ENCODE data around the gene ANKS1B. TPM values are rescaled to one million over a fixed set of nuclear protein-coding genes. Genes with fewer than 3 reads are reported as not detected.

The ANKS1B gene
- polyA plus RNA-seq, 3 donors = not detected

DNA sequence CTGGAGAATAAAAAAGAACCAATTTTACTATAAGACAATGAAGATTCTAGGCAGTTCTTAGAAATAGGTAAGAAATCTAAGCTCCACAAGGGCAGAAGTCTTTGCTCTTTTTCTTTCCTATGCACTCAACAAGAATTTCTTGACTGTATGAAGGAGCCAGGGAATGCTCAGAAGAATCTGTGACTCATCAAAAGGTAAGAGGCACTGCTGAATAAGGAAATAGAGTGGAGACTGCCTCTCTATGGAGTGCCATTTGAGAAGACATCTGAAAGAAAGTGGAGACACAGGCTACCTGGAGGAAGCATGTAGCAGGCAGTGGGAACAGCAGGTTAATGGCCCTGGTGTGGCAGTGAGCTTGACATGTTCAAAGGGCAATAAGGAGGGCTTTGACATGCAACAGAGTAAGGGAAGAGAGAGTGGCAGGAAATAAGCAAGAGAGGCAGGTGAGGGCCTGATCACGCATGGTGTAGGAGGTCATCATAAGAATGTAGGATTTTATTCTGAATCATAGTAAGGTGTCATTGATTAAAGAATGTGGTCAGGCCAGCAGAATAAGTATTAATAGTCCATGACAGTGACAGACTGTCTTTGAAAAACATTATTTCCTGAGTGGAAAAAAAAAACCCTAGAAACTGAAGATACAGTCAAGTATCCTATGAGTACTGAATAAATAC, 783.9 kb downstream of the ANKS1B start:
- no peak overlapping the region for H3K4me3 ChIP-seq (replicated peaks in 1 of 3; ENCODE audit: low read depth in 2 of 3, low read length in 3 of 3)
- 0% methylated on average over 1 of the region's 1 CpG for WGBS (ENCODE audit: insufficient coverage)
- no peak overlapping the region for H3K4me3 Mint-ChIP-seq
- H3K4me1 Mint-ChIP-seq = no peaks in the 10 kb centered on the region
- H2AFZ ChIP-seq (ENCODE audit: insufficient read depth, low read depth, low read length, poor library complexity, severe bottlenecking) = no peak overlapping the region
- H3K27ac ChIP-seq (ENCODE audit: low read depth in 1 of 2, low read length in 2 of 2) = no peak overlapping the region
- TF ChIP-seq, protein P1, sequence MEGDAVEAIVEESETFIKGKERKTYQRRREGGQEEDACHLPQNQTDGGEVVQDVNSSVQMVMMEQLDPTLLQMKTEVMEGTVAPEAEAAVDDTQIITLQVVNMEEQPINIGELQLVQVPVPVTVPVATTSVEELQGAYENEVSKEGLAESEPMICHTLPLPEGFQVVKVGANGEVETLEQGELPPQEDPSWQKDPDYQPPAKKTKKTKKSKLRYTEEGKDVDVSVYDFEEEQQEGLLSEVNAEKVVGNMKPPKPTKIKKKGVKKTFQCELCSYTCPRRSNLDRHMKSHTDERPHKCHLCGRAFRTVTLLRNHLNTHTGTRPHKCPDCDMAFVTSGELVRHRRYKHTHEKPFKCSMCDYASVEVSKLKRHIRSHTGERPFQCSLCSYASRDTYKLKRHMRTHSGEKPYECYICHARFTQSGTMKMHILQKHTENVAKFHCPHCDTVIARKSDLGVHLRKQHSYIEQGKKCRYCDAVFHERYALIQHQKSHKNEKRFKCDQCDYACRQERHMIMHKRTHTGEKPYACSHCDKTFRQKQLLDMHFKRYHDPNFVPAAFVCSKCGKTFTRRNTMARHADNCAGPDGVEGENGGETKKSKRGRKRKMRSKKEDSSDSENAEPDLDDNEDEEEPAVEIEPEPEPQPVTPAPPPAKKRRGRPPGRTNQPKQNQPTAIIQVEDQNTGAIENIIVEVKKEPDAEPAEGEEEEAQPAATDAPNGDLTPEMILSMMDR (IDR thresholded peaks at IDR 0.05) = no peak
- H3K27me3 ChIP-seq (ENCODE audit: control insufficient read depth in 2 of 2, insufficient read depth in 2 of 2, low read length in 2 of 2) = no peaks in the 10 kb centered on the region
- H3K9ac ChIP-seq (ENCODE audit: insufficient read depth, low read length, poor library complexity, severe bottlenecking) = no peak overlapping the region
- no peak overlapping the region for H3K27ac Mint-ChIP-seq
- no peaks in the 10 kb centered on the region for H3K36me3 ChIP-seq (replicated peaks in 1 of 2; ENCODE audit: control insufficient read depth in 1 of 2, insufficient read depth in 2 of 2, low read length in 2 of 2)
- no peaks in the 10 kb centered on the region for H4K20me1 ChIP-seq (ENCODE audit: insufficient read depth, low read length)
- H3K9me3 ChIP-seq (replicated peaks in 1 of 2; ENCODE audit: control insufficient read depth in 1 of 2, insufficient read depth in 1 of 2, low read length in 2 of 2) = no peaks in the 10 kb centered on the region
- peaks cover 0 to 10% (median 0%) of the 10 kb centered on the region in 7 donors for H3K9me3 Mint-ChIP-seq
- no peaks in the 10 kb centered on the region for H3K79me2 ChIP-seq (ENCODE audit: insufficient read depth, low read length)
- H3K4me2 ChIP-seq (replicated peaks; ENCODE audit: extremely low read depth, low read length, poor library complexity, severe bottlenecking) = no peak overlapping the region
- H3K36me3 Mint-ChIP-seq = no peaks in the 10 kb centered on the region
- peaks cover 0 to 3% (median 0%) of the 10 kb centered on the region in 3 donors for H3K27me3 Mint-ChIP-seq (ENCODE audit: low read depth in 3 of 3)
- DNase-seq = no peak
- no peaks in the 10 kb centered on the region for H3K4me1 ChIP-seq (ENCODE audit: control insufficient read depth in 1 of 2, insufficient read depth in 2 of 2, low read length in 2 of 2)
- intact Hi-C loops (cut with micrococcal nuclease) = no loop called here

DNA sequence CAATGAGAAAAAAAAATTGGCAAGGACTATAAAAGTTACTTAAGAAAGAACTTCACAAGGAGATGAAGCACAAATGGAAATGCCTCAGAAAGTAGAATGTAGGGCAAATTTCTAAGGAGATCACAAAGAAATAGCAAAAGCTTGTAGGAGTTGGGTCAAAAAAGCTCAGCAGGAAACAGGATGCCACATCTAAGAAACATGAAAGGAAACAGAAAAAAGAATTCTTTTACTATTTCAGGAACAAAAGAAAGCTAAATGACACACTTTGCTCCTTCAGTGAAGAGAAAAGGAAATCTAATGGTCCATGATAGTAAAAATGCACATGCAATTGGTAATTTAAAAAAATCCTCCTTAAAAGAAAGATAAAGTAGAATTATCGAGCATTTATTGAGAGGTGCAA, 789.3 kb downstream of the ANKS1B start:
- TF ChIP-seq, protein P1 (IDR thresholded peaks at IDR 0.05) = no peak
- intact Hi-C loops (cut with micrococcal nuclease) = no loop called here
- H3K27ac Mint-ChIP-seq = no peak overlapping the region
- H3K27me3 ChIP-seq (ENCODE audit: control insufficient read depth in 2 of 2, insufficient read depth in 2 of 2, low read length in 2 of 2) = no peaks in the 10 kb centered on the region
- H3K9ac ChIP-seq (ENCODE audit: insufficient read depth, low read length, poor library complexity, severe bottlenecking) = no peak overlapping the region
- H3K9me3 ChIP-seq (replicated peaks in 1 of 2; ENCODE audit: control insufficient read depth in 1 of 2, insufficient read depth in 1 of 2, low read length in 2 of 2) = no peaks in the 10 kb centered on the region
- no peaks in the 10 kb centered on the region for H3K4me1 Mint-ChIP-seq
- no peaks in the 10 kb centered on the region for H4K20me1 ChIP-seq (ENCODE audit: insufficient read depth, low read length)
- H3K27me3 Mint-ChIP-seq (ENCODE audit: low read depth in 3 of 3) = no peaks in the 10 kb centered on the region
- no peak overlapping the region for H3K4me2 ChIP-seq (replicated peaks; ENCODE audit: extremely low read depth, low read length, poor library complexity, severe bottlenecking)
- H2AFZ ChIP-seq (ENCODE audit: insufficient read depth, low read depth, low read length, poor library complexity, severe bottlenecking) = no peak overlapping the region
- DNase-seq = no peak
- no peak overlapping the region for H3K4me3 Mint-ChIP-seq
- no peak overlapping the region for H3K4me3 ChIP-seq (replicated peaks in 1 of 3; ENCODE audit: low read depth in 2 of 3, low read length in 3 of 3)
- no peaks in the 10 kb centered on the region for H3K36me3 Mint-ChIP-seq
- no peak overlapping the region for H3K27ac ChIP-seq (ENCODE audit: low read depth in 1 of 2, low read length in 2 of 2)
- H3K4me1 ChIP-seq (ENCODE audit: control insufficient read depth in 1 of 2, insufficient read depth in 2 of 2, low read length in 2 of 2) = no peaks in the 10 kb centered on the region
- peaks cover 0 to 8% (median 0%) of the 10 kb centered on the region in 7 donors for H3K9me3 Mint-ChIP-seq
- no peaks in the 10 kb centered on the region for H3K36me3 ChIP-seq (replicated peaks in 1 of 2; ENCODE audit: control insufficient read depth in 1 of 2, insufficient read depth in 2 of 2, low read length in 2 of 2)
- no peaks in the 10 kb centered on the region for H3K79me2 ChIP-seq (ENCODE audit: insufficient read depth, low read length)
- no CpG with 5 or more reads among the region's 1 CpG for WGBS (ENCODE audit: insufficient coverage)

Measured in CD14-positive monocyte (primary cell).